Vagina (tissue), 2 donors: ENCODE results near the gene GNG2.

Source experiments
- POLR2A ChIP-seq, 2 donors: fragments of 450-650 bp; IDR thresholded peaks; one replicate each; pipeline ENCODE4 v1.6.1; 2017; ENCODE audit warnings: antibody characterized with exemption in 2 of 2, mild to moderate bottlenecking in 2 of 2, moderate library complexity in 2 of 2
- TF ChIP-seq, protein P1 (sequence below), 3 experiments: fragments of 450-650 bp in 2 of 3; fragments of 200-600 bp in 1 of 3; sonication (generic) in 1 of 3; IDR thresholded peaks; one replicate each; pipeline ENCODE4 v1.5.1; 2017 to 2019; ENCODE audit warnings: antibody characterized with exemption in 3 of 3, mild to moderate bottlenecking in 2 of 3, moderate library complexity in 2 of 3

DNA sequence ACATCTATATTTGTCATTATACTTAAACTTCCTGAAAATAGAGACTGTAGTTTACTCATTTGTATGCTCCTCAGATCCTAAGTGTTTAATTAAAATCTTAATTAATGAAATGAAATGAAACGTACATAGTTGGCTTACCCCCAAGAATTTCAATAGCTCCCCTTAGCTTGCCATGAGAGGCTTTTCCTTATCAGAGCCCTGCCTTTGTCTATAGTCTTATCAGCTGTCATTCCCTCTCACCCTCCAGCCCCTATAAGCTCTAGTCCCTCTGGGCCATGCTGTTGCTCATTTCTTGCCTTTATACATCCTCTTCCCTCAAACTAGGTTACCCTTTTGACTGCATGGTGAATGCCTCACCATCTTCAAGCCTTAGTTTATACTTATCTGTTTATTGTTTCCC lies 127.8 kb downstream of the GNG2 start:
- TF ChIP-seq, protein P1, sequence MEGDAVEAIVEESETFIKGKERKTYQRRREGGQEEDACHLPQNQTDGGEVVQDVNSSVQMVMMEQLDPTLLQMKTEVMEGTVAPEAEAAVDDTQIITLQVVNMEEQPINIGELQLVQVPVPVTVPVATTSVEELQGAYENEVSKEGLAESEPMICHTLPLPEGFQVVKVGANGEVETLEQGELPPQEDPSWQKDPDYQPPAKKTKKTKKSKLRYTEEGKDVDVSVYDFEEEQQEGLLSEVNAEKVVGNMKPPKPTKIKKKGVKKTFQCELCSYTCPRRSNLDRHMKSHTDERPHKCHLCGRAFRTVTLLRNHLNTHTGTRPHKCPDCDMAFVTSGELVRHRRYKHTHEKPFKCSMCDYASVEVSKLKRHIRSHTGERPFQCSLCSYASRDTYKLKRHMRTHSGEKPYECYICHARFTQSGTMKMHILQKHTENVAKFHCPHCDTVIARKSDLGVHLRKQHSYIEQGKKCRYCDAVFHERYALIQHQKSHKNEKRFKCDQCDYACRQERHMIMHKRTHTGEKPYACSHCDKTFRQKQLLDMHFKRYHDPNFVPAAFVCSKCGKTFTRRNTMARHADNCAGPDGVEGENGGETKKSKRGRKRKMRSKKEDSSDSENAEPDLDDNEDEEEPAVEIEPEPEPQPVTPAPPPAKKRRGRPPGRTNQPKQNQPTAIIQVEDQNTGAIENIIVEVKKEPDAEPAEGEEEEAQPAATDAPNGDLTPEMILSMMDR (IDR thresholded peaks at IDR 0.05), result no peak
- TF ChIP-seq POLR2A (IDR thresholded peaks at IDR 0.05), result no peak
